Activated CD4-positive, CD25-positive, alpha-beta regulatory T cell treated with anti-CD3 and anti-CD28 coated beads, Interleukin-2, amount 50 U/mL, for 72 hours (primary cell): ENCODE measurements around the gene CYTH2.

Source experiments
- DNase-seq: peaks from one replicate; pipeline ENCODE4 v3.0.0; 2021

Gene CYTH2

DNA sequence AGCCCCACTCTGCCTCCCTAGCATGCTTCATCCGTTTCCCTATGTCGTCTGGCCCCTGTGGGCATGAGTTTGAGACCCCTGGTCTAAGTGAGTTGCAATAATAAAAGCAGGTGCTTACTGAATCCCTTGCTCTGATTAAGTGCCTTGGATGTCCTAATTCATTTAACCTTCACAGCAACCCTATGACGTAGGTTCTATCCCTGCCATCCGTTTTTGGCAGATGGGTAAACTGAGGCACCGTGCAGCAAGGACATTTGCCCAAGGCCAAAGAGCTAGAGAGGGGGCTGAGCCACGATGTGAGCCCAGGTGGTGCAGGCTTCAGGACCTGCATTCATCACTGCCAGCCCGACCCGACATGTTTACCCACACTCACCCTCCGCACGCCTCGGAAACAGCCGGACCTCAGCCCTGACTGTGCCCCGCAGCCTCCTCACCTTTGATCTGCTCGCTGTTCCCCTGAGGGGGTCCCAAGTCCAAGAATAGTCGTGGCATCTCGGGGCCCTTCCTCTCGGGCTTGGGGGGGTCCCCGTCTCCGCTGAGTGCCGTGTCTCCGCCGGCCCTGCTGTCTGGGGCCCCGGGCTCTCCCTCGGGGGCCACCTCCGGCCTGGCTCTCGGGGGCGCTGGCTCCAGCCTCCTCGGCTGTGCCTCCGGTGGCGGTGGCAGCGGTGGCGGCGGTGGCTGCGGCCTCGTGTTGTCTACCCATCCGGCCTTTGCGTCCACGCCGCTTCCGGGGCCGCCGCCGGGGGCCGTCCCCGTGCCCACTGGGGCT, 28.0 kb downstream of the CYTH2 start:
- DNase-seq, result no peak

DNA sequence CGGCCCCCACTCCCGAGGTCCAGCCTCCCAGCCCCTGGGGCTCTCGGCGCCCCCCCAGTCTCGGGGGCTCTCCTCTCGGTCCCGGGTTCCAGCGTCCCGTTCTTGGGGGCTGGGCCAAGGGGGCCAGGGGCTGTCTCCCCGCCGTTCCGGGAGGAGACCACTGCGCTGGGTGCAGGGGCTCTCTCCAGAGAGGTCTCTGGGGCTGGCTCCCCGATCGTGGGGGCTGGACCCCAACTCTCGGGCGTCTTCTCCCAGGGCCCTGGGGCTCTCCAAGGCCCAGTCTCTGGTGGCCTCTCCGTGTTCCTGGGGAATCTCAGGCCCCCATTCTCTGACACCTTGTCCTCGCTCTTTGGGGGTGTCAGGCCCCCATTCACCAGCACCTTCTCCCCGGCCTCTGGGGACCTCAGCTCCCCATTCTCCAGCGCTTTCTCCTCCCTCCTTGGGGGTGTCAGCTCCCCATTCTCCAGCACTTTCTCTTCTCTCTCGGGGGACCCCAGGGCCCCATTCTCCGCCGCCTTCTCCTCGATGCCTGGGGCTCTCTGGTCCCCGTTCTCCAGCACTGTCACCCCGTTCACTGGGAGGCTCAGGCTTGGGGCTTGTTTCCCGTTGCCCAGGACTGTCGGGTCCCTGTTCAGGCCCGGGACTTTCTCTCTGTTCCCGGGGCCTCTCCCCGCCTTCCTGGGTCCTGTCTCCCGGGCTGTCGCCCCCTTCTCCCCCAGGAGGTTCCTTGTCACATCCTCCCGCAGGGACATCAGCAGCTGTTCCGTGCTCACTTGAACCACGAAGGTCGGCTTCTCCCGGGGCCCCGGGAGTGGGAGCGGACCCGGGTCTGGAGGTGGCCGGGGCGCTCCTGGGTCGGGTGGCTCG, 28.8 kb downstream of the CYTH2 start:
- no peak for DNase-seq

DNA sequence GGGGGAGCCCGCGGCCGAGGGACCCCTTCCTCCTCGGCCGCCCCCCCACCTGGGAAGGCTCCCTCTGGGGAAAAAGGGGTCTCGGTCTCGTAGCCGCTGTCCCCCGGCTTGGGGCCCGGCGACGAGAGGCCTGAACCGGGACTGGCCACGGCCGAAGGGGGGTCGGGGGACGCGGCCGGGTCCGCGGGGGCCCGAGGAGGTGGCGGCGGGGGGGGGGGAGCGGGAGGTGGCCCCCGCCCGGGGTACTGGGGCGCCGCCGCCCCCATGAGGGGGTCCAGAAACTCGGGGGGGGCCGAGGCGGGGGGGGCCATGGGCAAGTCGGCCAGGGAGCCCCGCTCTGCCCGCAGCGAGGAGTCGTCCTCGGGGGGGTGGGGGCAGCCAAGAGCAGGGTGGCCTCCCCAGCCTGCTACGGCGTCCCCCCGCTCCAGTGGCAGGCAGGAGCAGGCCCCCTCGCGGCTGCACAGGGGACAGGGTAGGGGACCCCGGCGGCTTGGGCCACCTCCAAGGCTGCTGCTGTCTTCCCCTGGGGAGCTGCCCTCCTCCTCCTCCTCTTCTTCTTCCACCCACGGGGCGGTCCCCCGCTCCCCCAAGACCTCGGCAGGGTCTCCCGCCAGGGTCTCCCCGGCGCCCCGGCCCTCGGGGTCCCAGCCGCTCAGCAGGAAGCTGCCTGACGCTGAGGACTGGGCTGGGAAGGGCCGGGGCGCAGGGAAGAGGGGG, 29.6 kb downstream of the CYTH2 start:
- DNase-seq, result no peak

DNA sequence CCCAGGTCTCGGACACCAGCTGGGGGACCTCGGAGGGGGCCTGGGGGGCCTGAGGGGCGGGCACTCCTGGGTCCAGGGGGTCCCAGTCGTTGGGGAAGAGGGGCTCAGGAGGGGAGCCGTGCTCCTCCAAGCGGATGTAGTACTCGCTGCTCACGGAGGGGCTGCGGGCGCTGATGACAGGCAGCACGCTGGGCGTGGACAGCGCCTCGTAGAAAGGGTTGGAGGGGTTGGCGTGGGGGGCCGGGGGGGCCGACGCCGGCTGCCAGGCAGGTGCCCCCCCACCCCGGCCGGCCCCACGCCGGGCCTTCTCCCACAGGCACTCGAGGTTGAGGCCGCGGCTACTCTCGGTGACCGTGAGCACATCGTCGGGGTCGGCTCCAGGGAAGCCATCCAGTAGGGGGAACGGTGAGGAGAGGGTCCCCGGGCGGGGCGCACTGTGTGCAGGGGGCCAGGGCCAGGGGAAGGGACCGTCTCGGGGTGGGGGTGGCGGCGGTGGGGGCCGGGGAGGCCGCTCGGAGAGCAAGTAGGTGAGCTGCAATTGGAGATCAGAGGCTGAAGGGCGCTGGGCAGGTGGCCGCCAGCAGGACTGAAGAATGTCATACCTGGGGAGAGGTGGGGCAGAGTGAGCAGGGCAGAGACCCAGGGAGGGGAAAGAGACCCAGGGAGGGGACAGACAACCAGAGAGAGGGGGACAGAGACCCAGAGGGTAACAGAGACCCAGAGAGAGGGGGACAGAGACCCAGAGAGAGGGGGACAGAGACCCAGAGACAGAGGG, 30.3 kb downstream of the CYTH2 start:
- no peak for DNase-seq

DNA sequence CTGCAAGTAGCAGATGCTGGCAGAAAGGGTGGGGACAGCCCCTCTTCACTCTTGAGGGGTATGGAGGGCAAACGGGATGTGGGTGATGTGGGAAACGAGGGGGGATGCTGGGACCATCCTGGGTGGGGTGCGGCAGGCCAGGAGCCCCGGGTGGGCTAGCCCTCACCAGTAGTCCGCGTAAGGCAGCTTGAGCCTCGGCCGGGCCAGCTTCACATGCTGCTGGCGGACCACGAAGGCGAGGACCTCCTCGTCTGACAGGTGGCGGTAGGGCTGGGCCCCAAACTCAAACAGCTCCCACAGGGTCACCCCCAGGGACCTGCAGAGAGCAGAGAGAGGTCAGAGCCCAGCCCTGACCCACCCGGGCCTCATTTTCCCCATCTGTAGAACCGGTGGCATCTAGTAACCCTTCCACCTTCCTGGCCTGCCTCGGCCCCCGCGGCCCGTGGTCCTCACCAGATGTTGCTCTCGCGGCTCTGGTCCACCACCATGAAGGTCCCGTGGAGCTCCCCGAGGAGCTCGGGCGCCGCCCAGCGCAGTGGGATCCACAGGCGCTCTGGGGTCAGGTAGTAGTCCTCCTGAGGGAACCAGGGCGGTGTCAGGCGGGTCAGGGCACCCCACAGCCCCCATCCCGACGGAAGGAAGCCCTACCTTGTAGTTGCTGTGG, 31.8 kb downstream of the CYTH2 start:
- DNase-seq, result no peak

DNA sequence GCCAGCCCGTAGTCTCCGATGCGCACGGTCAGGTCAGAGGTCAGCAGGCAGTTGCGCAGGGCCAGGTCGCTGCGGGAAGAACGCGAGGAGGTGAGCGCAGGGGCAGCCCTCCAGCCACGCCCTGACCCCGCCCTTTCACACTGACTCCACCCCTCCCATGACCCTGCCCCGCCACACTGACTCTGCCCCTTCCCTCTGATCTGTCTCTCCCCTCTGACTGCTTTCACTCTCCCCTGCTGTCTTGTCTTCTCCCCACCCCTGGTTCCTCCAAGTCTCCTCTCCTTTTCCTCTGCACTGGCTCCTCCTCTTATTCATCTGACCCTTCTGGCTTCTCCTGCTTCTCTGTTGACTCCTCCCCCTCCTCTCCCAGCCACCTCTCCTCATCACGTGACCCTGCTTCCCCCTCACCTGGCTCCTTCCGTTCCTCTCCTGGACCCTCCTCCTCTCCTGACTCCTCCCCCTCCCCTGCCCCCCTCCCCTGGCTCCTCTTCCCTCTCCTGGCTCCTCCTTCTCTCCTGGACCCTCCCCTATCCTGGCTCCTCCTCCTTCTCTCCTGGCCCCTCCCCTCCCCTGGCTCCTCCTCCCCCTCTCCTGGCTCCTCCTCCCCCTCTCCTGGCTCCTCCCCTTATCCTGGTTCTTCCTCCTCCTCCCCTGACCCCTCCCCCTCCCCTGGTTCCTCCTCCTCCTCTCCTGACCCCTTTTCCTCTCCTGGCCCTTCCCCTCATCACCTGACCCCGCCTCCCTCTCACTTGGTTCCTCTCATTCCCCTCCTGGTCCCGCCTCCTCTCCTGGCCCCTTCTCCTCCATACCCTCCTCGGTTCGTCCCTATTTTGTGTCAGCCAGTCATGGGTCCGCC, 32.6 kb downstream of the CYTH2 start:
- DNase-seq, result peak; percentile 63

DNA sequence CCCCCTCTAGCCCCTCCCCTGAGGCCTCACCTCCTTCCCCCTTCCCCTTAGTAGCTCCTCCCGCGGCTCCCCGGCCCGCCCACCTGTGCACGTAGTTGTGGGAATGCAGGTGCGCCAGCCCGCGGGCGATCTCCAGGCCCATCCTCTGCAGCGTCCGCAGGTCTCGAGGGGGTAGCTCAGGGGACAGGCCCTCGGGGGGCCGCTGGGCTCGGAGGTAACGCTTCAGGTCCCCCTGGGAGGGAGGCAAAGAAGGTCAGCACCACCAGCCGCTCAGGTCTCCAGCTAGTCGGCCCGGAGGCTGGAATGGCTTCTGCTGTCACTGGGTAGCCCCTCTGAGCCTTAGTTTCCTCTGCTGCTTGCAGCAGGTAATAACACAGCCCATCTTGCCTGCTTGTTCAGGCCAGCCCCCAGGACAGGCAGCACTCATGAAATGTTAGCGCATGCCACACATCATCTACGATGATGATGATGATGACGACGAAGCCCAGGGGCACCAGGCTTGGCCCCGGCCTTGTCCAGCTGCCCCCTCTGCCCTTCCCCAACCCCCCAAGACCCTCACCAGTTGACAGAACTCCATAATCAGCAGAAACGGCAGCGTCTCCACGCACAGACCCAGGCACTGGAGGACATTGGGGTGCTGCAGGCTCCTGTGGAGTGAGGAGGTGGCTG, 33.3 kb downstream of the CYTH2 start:
- DNase-seq, result peak; percentile 70

DNA sequence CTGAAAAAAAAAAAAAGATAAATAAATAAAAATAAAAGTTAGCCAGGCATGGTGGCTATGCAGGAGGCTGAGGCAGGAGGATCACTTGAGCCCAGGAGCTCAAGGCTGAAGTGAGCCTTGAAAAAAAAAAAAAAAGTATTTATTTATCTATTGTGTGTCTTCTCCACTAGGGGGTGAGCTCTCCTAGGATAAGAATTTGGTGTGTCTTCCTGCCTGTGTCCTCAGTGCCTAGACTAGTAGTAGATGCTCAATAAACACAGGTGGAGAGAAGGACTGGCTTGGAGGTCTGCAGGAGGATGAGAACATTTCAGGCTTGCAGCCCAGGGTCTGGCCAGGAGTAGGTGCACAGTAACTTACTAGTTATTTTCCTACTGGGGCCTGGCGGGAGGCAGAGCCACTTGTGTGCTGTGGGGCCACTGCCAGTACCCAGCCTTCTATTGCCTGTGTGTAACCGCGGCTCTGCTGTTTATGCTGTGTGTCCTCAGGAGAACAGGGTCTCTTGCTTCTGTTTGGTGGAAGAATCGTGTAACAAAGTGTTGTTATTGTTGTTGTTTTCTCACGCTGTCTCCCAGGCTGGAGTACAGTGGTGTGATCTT, 37.1 kb downstream of the CYTH2 start:
- no peak for DNase-seq

DNA sequence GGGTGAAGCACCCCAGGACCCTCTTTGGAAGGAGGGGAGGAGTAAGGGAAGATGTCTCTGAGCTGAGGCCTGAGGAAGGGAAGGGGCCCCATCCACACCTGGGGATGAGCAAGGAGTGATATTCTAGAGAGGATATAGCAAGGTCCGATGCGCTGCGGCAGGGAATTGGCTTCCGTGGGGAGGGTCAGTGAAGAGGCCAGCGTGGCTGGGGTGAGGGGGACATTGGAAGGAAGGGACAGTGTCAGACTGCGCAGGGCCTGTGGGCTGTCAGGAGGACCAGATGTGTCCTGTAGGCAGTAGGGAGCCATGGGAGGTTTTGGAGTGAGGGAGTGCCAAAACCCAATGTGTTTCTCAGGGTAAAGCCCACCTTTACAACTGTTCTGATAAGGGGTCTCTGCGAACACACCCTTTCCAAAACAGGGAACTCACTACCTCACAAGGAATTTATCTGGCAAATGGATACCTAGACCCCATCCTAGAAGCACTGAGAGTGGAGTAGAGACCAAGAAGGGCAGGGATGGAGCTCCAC, 38.8 kb downstream of the CYTH2 start:
- no peak for DNase-seq

DNA sequence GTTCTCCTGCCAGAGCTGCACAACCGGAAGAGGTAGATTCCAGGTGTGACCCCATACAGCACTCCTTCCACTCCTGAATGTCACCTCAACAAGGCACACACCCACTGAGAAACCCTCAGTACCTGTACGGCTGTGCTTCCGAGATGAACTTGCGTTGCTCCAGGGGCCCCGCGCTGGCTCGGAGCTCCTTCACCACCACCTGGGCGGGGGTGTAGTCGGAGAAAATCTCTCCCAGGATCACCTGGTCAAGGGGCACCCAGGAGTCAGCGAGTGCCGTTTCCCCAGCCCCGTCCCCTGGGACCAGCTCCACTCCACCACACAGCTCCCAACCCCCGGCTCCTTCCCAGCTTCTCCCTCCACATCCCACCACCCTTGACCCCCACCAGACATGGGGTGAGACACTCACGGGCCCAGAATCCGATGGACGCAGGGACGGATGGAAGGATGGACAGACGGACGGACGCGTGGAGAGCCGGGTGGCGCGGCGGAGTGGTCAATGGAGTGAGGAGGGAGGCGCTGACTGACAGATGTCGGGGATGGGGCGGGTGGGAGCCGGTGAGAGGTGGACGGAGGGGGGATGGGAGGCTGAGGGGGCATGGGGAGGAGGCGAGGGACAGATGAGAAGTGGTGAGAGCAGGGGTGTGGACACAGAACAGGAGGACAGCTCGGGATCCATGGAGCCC, 39.7 kb downstream of the CYTH2 start:
- DNase-seq, result no peak

DNA sequence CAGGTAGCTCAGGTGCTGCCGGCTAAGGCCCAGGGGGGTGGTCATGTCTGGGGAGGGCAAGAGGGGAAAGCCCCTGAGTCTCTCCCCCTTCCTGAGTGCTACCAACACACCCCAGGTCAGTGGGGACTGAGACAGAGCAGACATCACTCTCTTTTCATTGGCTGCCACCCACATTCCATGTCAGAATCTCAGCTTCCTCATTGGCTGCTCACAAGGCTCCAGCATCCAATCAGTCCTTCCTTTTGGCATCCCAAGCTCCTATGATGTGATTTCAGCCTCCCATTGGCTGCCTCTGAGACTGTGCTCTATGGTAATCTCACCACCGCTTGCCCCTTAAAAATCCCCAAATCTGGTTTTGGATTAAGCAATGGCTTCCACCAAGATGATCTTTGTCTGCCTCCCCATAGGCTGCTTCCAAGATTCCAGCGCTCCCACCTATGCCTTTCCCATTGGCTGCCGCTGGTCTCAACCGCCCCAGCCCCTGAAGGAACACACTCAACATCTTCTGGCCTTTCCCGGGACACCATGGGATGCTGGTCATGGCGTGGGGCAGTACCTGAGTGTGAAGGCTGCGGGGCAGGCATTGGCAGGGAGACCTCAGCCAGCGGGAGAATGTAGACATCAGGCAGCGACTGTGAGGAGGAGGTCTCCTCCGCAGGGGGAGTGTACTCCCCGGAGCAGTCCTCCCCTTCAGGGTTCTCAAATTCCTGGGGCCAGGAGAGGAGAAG, 40.5 kb downstream of the CYTH2 start:
- DNase-seq, result no peak

DNA sequence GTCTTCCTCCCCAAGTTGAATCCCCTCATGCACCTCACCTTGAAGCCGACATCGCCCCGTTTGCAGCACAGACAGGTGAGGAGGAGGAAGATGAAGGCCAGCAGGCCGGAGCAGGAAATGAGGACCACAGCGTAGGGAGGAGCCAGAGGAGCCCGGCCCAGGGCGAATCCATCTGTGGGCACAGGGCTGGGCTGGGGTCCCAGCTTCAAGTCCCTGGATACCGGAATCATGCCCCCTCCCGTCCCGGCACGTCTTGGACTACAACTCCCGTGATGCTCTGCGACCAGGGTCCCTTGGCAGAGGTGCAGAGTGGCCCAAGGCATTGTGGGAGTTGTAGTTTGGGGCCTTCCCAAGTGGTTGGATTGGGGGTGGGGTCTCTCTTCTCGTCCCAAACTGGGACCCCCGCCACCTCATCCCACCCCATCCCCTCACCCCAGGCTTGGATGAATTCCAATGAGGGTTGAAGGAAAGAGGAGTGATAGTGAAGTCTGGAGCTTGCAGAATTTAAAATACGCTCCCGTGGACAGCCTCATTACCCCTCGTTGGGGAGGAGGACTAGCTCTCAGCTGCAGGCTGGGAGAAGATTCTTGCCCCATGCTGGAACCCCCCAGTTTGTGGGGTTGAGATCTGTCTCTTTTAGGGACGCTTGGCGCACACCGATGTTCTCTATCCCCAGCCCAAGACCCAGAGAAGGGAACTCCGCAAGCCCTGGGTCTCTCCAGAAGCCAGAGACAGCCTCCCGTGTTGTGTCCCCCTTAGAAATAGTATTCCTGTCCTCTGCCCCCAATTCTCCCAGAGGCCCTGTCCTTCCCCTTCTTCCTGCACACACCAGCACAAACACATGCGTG, 41.5 kb downstream of the CYTH2 start:
- peak; percentile 75 for DNase-seq

DNA sequence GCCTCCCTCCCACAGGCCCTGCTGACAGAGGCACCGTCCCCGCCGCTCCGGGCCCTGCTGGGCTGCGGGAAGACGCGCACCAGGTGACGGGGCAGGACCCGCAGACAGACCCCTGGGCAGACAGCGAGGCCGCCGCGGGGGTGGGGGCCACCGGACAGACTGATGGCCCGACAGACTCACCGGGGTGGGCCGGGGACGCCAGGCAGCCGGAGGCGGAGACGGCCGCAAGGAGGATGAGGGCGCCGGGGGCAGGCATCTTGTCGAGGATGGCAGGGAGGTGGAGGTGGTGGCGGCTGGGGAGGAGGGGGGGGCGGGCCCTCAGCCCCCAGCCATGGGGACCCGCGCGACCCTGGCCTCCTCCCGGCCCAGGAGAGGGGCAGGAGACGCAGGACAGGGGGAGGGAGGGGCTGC, 42.2 kb downstream of the CYTH2 start:
- no peak for DNase-seq

DNA sequence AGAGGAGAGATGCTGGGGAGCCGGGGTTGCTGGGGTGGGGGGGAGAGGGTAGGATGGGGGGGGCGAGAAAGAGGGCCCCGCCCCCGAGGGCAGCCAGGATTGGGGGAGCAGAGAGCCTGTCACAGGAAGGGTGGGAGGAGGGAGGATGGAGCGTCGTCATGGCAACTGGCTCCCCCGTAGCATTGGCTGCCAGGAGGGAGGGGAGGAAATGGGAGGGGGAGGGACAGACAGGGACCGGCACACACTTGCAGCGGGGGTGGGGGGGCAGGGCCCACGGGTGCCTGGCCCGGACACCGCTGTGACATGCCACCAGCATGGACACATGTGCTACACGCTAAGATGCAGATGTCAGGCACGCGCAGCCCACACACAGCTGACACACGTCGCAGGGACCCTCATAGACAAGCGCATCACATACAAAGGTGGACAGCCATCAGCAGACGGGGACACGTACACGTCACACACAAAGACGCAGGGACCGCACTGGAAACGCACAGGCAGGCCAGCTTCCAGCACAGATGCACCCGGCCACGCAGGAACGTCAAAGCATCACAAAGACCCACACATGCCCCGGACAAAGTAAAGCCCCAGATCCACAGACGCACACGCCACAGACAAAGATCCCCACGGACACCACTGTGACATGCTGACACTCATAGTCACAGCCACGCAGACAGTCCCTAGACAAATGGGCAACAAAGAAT, 42.8 kb downstream of the CYTH2 start, which contains the start of gene LMTK3:
LMTK3 (minus strand) TSS at position 36 of the 704 bp plus-strand sequence. CDS start 259 bp downstream, outside the sequence.
- DNase-seq, result peak; percentile 58

DNA sequence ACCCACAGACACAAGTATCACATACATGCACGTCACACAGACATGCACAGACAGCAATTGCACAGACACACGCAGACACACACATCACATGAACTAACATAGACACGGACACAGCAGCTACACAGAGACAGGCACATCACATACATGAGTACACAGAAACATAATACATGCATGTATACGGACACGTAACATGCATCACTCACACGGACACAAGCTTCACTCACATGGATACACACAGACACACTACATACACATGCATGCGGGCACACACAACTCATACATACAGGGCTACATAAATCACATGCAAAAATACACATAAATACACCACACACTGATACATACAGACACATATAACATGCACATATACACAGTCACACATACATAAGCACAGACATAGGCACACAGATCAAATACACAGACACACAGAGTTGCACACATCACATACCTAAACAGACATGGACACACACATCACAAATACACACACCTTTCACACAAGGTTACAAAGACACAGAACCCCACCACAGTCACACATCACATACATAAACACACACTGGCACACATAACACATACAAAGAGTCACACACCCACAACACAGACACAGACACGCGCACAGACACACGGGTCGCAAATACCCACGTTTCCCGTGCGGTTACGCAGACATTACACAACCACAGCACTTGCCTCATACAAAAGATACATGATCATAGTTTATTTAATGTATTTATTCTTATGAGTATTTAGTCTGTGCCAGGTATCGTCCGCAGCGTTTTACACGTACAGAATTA, 43.5 kb downstream of the CYTH2 start:
- no peak for DNase-seq
